GM18858 (cell line): Measurements from ENCODE around the gene TMEM170B.
"Not testable (repeated sequence)": the region's sequence is repeated elsewhere in the genome, so short reads cannot be mapped to it uniquely, and the experiment has no call there.

Source experiments
- ATAC-seq: cut with Tn5 transposase; IDR thresholded peaks from one replicate; pipeline ENCODE4 v1.9.1; 2021; ENCODE audit not compliant: unreplicated experiment

Gene TMEM170B

DNA sequence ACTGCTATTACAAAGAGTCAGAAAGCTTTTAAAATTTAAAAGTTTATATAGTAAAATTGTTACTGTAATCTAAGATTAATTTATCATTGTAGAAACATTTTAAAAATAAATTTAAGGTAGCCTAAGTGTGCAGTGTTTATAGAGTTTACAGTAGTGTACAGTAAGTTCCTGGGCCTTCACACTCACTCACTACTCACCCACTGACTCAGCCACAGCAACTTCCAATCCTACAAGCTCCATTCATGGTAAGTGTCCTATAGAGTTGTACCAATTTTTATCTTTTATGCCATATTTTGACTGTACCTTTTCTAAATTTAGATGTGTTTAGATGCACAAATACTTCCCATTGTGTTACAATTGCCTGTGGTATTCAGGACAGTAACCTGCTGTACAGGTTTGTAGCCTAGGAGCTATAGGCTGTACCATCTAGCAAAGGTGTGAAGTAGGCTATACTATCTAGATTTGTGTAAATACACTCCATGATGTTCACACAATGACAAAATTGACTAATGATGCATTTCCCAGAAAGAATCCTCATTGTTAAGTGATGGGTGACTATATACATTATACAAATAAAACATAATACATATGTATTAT, 10.2 kb upstream of the TMEM170B start:
- no peak for ATAC-seq

DNA sequence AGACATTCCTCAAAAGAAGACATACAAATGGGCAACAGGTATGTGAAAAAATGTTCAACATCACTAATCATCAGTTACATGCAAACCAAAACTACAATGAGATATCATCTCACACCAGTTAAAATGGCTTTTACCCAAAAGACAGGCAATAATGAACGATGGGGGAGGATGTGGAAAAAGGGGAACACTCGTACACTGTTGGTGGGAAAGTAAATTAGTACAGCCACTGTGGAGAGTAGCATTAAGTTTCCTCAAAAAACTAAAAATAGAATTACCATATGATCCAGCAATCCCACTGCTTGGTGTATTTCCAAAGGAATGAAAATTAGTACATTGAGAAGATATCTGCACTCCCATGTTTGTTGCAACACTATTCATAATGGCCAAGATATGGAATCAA, 8.6 kb upstream of the TMEM170B start:
- no peak for ATAC-seq

DNA sequence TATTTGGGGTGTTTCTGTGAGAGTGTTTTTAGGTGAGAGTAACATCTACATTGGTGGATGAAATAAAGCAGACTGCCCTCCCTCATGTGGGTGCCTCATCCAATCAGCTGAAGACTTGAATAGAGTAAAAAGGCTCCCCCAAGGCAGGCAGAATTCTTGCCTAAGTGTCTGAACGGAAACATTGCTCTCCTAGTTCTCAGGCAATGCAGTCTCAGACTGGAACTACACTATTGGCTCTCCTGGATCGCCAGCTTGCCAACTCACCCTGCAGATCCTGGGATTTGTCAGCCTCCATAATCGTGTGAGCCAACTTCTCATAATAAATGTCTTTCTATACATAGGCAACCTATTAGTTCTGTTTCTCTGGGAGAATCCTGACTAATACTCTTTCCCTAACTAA, 5.5 kb upstream of the TMEM170B start:
- no peak for ATAC-seq

DNA sequence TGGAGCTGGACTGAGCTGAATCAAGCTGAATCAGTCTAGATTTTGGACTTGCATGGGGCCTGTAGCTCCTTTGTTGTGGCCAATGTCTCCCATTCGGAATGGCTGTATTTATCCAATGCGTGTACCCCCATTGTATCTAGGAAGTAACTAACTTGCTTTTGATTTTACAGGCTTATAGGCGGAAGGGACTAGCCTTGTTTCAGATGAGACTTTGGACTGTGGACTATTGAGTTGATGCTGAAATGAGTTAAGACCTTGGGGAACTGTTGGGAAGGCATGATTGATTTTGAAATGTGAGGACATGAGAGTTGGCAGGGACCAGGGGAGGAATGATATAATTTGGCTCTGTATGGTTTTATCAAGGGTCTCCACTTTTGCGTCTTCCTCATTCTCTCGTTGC, 3.0 kb upstream of the TMEM170B start:
- ATAC-seq = no peak

DNA sequence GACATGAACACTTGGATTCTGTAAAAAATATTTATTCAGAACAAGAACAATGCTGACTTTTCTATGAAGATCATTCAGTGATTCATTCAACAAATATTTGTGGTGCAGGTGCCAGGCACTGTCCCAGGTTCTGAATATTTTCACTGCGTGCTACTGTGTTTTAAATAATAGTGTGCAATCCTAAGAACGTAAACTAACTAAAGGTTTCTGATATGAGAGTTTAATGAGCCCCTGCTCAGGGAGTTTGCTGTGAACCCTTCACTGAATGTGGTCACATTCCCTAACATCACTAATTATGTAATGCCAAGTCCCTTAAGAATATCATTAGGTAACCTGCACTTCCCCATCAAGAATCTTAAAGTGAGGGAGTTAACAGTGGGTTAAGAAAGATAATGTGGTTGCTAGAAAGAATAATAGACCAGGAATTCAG, 1.7 kb upstream of the TMEM170B start:
- no peak for ATAC-seq

DNA sequence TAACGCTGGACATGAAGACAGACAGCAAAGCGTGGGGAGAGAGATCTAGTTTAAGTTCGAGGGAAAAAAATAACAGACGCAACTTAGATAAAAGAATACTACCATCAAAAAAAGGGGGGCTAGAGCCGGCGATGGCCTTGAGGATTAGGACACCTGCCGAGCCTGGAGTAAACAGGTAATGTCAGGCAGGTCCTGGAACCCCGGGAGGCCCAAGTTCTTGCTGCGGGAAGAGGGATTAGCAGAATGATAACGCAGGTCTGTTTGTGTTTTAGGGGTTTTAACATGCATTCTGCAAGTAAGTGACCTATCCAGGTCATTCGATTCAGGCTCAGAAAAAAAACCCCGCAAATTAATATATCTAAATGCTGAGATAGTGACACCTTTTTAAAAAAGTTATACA, 754 bp upstream of the TMEM170B start:
- ATAC-seq = no peak

DNA sequence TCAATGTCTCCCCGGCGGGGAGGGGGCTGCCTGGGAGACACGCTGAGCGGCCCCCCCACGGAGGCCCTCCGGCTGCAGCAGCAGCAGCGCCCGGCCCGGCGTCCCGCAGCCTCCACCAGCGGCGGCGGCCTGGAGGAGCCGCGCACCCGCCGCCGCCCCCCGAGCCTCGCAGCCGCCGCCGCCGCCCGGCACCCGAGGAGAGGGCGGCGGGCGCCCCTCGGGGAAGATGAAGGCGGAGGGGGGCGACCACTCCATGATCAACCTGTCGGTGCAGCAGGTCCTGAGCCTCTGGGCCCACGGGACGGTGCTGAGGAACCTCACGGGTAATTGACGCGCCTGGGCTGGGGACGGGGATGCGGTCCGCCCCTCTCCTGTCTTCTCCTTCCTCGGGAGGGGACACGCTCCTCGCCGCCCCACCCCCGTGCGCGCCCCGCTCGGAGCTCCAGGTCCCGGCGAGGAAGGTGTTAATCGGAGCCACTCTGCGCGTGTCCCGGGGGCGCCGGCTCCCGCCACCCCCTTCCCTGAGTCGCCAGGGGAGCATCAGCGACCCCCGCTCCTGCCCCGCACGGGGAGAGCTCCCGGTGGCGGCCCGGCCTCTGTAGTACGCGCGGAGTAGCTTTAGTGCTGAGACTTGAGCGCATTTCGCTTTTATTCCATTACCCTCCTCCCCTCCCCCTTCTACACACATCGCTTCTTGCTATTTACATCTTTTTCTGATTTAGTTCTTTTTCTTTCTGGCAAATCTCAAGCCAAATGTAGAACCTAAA, 686 bp downstream of the TMEM170B start:
- peak; percentile 2 for ATAC-seq

DNA sequence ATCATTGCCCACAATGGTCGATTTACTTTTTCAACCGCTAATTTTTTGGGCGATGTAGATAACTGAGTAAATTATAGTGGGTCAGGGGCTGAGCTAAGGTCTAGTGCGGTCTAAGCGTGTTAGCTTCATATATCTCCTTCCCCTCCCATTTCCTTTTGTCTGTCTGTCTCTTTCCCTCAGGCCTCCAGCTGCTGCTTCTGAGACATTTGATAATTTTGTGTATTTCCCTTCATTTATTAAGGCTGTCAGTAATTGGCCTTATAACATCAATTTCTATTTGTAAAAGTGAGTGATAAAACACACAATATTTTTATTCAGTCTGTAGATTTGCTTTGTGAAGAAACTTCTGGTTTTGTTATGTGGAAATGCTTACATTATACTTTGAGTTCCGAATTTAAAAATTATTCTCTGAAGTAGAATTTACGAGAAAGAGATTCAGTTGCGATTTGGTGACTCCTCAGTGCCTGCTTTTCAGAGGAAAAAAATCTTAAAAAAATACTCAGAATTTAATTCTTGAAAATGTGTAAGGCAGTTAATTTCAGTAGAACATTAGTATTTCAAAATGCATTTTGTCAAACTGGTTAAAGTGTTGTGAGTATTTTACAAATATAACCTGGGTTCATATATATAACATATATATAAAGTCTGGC, 1.4 kb downstream of the TMEM170B start:
- no peak for ATAC-seq

DNA sequence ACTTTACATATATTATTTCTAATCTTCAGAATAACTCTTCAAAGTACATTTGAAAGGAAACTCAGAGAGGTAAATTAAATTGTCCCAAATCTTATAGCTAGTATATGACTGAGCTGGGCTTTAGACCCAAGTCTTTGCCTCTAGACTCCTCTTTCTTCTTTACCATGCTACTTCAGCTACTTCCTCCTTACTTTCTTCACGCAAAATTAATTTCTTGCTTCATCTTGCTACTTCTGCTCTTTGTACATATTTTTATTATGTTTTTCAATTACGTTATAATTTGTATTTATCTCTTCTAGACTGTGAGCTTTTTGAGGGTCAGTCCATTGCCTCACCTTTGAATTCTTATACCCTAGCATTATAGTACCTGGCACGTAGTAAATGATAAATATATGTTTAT, 5.3 kb downstream of the TMEM170B start:
- no peak for ATAC-seq

DNA sequence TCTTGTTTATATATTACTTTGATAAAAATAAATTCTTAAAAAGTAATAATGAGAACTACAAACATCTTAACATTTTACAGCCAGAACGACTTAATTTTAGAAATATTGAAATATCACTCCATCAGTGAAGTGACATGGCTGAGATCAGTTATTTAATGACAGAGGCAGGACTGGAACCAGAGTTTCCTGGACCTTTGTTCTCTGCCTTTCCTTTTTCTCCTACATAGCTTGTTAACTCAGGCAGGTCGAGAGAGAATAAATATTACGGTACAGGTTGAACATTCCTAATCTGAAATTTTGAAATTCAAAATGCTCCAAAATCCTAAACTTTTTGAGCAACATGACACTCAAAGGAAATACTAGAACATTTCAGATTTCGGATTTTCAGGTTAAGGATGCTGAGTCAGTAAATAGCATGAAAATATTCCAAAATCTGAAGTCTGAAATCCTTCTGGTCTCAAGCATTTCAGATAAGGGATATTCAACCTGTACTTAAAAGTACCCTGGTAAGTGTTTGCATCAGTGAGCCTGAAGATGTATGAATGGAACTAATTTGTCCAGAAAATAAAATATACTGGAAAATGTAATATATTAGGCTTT, 6.5 kb downstream of the TMEM170B start:
- no peak for ATAC-seq

DNA sequence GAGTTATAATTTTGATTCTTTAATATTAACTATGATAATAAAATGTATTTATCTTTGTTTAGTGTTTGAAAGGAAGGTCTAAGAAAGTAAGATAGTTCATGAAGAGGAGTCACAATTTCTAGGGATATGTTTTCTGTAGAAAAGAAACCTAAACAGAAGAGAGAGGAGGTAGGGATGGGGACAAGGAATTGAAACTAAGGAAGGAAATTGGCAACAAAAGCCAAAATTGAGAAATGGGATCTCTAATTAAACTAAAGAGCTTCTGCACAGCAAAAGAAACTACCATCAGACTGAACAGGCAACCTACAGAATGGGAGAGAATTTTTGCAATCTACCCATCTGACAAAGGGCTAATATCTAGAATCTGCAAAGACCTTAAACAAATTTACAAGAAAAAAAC, 10.3 kb downstream of the TMEM170B start:
- not testable (repeated sequence) for ATAC-seq

DNA sequence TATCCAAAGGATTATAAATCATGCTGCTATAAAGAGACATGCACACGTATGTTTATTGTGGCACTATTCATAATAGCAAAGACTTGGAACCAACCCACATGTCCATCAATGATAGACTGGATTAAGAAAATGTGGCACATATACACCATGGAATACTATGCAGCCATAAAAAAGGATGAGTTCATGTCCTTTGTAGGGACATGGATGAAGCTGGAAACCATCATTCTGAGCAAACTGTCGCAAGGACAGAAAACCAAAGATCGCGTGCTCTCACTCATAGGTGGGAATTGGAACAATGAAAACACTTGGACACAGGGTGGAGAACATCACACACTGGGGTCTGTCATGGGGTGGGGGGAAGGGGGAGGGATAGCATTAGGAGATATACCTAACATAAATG, 11.0 kb downstream of the TMEM170B start:
- ATAC-seq = not testable (repeated sequence)

DNA sequence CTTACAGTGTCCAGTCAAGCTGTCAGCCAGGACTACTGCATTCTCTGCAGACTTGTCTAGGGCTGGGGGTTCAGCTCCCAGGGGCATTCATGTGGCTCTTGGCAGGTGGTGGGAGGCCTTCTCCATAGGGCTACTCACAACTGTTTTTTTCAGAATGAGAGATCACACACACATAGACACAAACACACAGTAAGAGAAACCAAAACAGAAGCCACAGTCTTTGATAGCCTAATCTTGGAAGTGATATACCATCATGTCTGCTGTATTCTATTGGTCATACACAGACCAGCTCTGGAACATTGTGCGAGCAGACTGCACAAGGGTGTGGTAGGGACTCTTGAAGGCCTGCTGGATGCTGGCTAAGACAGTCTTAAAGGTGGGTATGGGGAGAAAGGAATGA, 13.5 kb downstream of the TMEM170B start:
- no peak for ATAC-seq

DNA sequence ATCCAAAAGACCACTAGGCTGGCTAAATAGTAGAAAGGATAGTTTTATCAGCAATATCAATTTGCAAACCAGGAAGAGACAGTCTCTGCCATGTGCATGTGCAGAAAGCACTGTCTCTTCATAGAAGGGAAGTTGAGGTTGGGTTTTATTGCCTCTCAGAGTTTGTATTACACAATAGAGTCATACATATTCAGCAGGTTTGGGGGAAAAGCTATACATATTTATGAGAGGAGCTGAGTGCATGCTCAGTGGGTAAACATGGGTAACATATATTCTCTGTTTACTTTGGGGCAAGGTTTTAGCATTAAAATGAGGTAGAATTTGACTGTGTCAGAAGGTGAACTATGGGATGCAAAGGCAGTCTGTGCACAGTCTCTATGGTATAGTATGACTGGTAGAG, 14.9 kb downstream of the TMEM170B start:
- ATAC-seq = no peak

DNA sequence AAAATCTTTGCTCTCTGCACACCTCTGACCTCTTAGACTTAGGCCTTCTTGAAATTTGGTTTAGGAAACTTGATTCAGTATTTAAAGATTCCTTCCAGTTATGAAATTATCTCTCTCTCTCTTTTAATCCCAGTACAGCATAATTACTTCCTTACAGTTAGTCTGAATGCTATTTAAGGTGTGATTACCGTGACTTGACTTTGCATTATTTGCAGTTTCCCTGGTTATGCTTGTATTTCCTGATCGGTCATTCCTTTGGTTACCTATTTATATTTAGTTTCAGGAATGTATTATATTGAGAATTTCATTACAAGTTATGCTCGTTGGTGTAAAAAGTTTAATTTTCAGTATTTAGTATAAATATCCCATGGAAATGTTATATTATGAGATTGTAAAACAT, 16.3 kb downstream of the TMEM170B start:
- no peak for ATAC-seq

DNA sequence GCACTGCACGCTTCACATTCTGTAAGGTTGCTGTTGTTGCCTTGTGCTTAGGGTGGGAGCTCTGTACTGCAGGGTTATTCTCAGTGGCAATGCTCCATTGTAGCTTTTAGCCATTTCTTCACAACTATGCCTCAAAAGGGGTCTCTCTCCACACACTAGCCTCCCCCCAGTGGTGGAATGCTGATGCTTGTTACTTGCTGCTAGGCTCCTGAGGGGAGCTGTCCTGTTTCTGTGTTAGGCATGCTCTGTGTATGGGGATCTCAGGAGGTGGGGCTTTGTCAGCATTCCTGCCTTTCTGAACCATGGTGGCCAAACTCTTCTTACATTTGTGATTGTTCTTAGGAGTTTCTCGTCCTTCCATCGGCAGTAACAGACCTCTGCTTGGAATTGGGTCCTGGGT, 18.8 kb downstream of the TMEM170B start:
- no peak for ATAC-seq

DNA sequence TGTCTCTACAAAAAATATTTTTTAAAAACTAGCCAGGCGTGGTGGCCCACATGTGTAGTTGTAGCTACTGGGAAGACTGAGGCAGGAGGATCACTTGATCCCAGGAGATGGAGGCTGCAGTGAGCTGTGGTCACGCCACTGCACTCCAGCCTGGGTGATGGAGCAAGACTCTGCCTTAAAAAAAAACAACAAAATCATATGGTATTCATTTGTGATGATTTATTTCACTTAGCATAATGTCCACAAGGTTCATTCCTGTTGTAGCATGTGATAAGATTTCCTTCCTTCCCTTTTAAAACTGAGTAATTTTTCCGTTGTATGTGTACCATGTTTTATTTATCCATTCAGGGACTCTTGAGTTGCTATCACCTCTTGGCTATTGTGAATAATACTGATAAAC, 26.2 kb downstream of the TMEM170B start:
- ATAC-seq = no peak

DNA sequence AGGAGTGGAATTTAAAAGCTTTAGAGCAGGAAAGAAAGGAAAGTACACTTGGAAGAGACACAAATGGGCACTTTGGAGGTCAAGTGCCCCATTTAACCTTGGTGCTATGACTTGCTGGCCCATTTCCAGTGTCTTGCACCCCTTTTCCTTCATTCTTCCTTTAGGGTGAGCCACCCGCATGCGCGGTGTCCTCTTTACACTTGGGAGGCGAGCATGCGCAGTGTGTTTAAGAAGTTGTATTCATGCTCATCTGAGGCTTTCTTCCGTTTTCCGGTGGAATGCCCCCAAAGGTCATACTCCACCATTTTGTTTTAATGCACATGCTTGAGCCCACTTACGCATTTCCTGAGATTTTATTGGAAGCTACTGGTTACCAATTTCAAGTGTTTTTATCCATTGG, 29.1 kb downstream of the TMEM170B start:
- ATAC-seq = no peak

DNA sequence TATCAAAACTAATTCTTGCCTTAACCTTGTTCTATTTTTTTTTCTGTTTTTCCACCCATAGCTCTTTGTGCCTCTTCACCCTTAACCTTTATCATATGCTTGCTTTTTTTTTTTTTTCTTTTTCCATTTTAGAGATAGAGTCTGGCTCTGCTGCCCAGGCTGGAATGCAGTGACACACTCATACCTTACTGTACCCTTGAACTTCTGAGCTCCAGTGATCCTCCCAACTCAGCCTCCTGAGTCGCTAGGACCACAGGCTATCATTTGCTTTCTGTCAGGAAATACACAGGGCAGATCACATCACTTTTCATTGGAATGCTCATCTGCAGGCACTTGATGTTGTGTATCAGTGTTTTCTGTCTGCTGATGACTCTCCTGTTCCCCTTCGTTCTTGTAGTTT, 33.5 kb downstream of the TMEM170B start:
- no peak for ATAC-seq

DNA sequence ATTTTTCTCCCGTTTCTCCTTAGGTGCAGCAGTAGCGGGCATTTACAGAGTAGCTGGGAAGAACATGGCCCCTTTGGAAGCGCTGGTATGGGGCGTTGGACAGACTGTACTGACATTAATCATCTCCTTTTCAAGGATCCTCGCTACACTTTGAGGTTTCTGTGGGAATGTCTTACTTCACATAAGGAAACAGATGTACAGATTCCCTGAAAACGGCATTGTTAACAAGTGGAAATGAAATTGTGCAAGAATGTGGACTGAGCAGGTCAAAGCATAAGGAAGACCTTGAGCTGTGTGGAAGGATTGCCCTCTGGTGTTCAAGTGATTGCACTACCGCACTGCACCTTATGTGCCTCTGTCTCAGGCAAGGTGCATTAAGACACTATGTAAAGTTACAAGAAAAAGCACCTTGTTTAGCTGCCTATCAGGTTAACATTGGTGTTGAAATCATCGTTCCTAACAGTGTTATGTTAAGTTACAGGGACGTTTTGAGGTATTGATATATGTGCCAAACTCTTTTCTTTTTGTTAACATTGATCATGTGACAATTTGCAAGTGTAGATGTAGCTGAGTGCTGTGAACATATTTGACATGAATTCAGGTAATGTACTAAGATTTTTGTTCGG, 38.0 kb downstream of the TMEM170B start:
- no peak for ATAC-seq

DNA sequence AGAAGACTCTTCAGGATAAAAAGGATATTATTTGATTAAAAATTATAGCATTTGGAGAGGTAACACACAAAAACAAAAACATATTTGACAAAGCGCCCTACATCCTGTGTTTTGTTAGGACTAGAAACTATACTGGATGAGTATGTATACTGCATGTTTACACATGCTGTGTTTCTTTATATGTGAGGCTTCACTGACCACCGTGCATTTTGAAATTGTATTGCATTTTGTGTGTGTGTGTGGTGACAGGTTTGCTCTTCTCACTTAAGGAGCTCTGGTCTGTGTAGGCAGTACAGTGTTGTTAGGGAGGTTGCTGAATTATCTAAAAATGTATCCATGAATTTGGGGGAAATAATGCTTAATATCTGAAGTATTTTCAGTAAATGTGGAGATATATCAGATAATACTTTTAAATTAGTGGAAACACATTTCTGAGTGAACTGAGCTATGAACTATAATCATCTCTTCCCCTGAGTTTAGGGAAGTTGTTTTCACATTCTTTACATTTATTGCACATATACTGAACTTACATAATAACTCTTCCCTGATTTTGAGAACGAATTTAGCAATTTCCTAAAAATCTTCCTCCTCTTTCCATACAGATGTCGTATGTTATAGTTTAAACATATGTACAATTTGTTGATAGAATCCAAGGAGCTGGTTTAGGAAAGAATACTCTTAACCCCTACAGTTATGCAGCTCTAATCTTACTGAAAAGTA, 43.3 kb downstream of the TMEM170B start:
- no peak for ATAC-seq
